GM23338 (cell line): Measurements from ENCODE around the gene CYP2W1. TPM values are rescaled to one million over a fixed set of nuclear protein-coding genes. Genes with fewer than 3 reads are reported as not detected.

Experiments used
- ATAC-seq: fragments of 200-7000 bp; cut with Tn5 transposase; 3 replicates; pipeline ENCODE4 v1.9.1; 2020
- DNase-seq: peaks from one replicate; pipeline ENCODE4 v3.0.0-alpha.2; 2015; ENCODE audit warnings: low spot score
- H2AFZ ChIP-seq: fragments of 200-600 bp; sonication (generic); 2 replicates; pipeline ENCODE4 v1.8.0; 2016; ENCODE audit warnings: antibody characterized with exemption, mild to moderate bottlenecking, moderate library complexity
- H3F3A ChIP-seq: fragments of 200-600 bp; sonication (generic); replicated peaks from 2 replicates; pipeline ENCODE4 v1.8.0; 2017; ENCODE audit warnings: antibody characterized with exemption, mixed run types, low read depth
- H3K27ac ChIP-seq: fragments of 200-600 bp; sonication (generic); 2 replicates; pipeline ENCODE4 v1.6.1; 2016; ENCODE audit warnings: low read depth
- H3K27me3 ChIP-seq: fragments of 200-600 bp; sonication (generic); 2 replicates; pipeline ENCODE4 v1.8.0; 2016; ENCODE audit warnings: mild to moderate bottlenecking, mixed run types, moderate library complexity; ENCODE audit not compliant: insufficient read depth
- H3K36me3 ChIP-seq: fragments of 200-600 bp; sonication (generic); 2 replicates; pipeline ENCODE4 v1.8.0; 2016; ENCODE audit warnings: mild to moderate bottlenecking; ENCODE audit not compliant: insufficient read depth
- H3K4me1 ChIP-seq: fragments of 200-600 bp; sonication (generic); 2 replicates; pipeline ENCODE4 v1.8.0; 2016; ENCODE audit warnings: mild to moderate bottlenecking, moderate library complexity; ENCODE audit not compliant: insufficient read depth
- H3K4me2 ChIP-seq: fragments of 200-600 bp; sonication (generic); 2 replicates; pipeline ENCODE4 v1.7.1; 2017; ENCODE audit warnings: mixed run types
- H3K4me3 ChIP-seq: fragments of 200-600 bp; sonication (generic); 2 replicates; pipeline ENCODE4 v1.6.1; 2016; ENCODE audit warnings: mixed run types
- H3K79me2 ChIP-seq: fragments of 200-600 bp; sonication (generic); replicated peaks from 2 replicates; pipeline ENCODE4 v1.8.0; 2017; ENCODE audit warnings: mild to moderate bottlenecking; ENCODE audit not compliant: insufficient read depth
- H3K9me2 ChIP-seq: fragments of 200-600 bp; sonication (generic); 2 replicates; pipeline ENCODE4 v1.8.0; 2017; ENCODE audit not compliant: insufficient read depth
- H4K20me1 ChIP-seq: fragments of 200-600 bp; sonication (generic); replicated peaks from 2 replicates; pipeline ENCODE4 v1.8.0; 2017; ENCODE audit warnings: mild to moderate bottlenecking; ENCODE audit not compliant: insufficient read depth
- H3K27ac Mint-ChIP-seq: 2 replicates; pipeline ENCODE4 v1.8.0; 2020; ENCODE audit warnings: inconsistent platforms, mild to moderate bottlenecking, moderate library complexity, mixed read lengths
- H3K27me3 Mint-ChIP-seq: 3 replicates; pipeline ENCODE4 v1.8.0; 2022; ENCODE audit warnings: low read depth, mild to moderate bottlenecking, moderate library complexity, mixed read lengths, inconsistent platforms; ENCODE audit not compliant: insufficient read depth, poor library complexity
- H3K36me3 Mint-ChIP-seq: 3 replicates; pipeline ENCODE4 v1.8.0; 2021; ENCODE audit warnings: low read depth, mild to moderate bottlenecking, inconsistent platforms, moderate library complexity, mixed read lengths
- H3K4me1 Mint-ChIP-seq: 3 replicates; pipeline ENCODE4 v1.8.0; 2020; ENCODE audit warnings: mild to moderate bottlenecking, inconsistent platforms, mixed read lengths
- H3K4me3 Mint-ChIP-seq: 3 replicates; pipeline ENCODE4 v1.8.0; 2021; ENCODE audit warnings: moderate library complexity, mild to moderate bottlenecking, inconsistent platforms, mixed read lengths
- H3K9me3 Mint-ChIP-seq: 3 replicates; pipeline ENCODE4 v1.8.0; 2020; ENCODE audit warnings: moderate library complexity, mild to moderate bottlenecking, inconsistent platforms, mixed read lengths
- CREB1 ChIP-seq: fragments of 250-450 bp; sonication (Bioruptor Pico); IDR thresholded peaks from 2 replicates; pipeline ENCODE4 v1.5.0; 2020; ENCODE audit warnings: low read depth, mild to moderate bottlenecking, moderate library complexity
- CTCF ChIP-seq, 2 experiments: fragments of 200-600 bp in 1 of 2; sonication (generic) in 1 of 2; conservative IDR thresholded peaks; 2 replicates each; pipeline versions ENCODE4 v1.5.1 to v1.6.1; 2016 to 2017; ENCODE audit warnings: antibody characterized with exemption in 2 of 2, low read depth in 2 of 2, mild to moderate bottlenecking in 2 of 2, moderate library complexity in 1 of 2
- ETS1 ChIP-seq: IDR thresholded peaks from 2 replicates; pipeline ENCODE4 v1.6.1; 2016; ENCODE audit warnings: antibody characterized with exemption
- JUNB ChIP-seq: IDR thresholded peaks from one replicate; pipeline ENCODE4 v1.6.1; 2016; ENCODE audit warnings: antibody characterized with exemption; ENCODE audit not compliant: unreplicated experiment
- REST ChIP-seq: IDR thresholded peaks from one replicate; pipeline ENCODE4 v1.6.1; 2018; ENCODE audit warnings: antibody characterized with exemption; ENCODE audit not compliant: unreplicated experiment
- ZNF114 ChIP-seq: fragments of 250-450 bp; sonication (Bioruptor Pico); IDR thresholded peaks from 2 replicates; pipeline ENCODE4 v1.5.0; 2020; ENCODE audit warnings: mild to moderate bottlenecking, moderate library complexity
- ZNF331 ChIP-seq: fragments of 250-450 bp; sonication (Bioruptor Pico); IDR thresholded peaks from 2 replicates; pipeline ENCODE4 v1.5.0; 2020; ENCODE audit warnings: low read depth, mild to moderate bottlenecking, moderate library complexity
- polyA plus RNA-seq: library from polyadenylated mRNA; unstranded; fragments of >200 nt; fragmentation: Nextera tagmentation; extraction: Ambion mirVana; gene quantifications from 2 replicates; pipeline ENCODE4 v1.2.1, GENCODE V29; 2016
- total RNA-seq: library from RNA; depleted of rRNA; stranded (reverse); fragments of >200 nt; shearing (Covaris generic); gene quantifications from 2 replicates; pipeline ENCODE4 v1.2.3, GENCODE V29; 2014

Gene CYP2W1
- total and polyA plus RNA-seq, 2 experiments from 2014 or later = not detected

GRCh38 chr7:1022801-1023465, 40.0 kb downstream of the CYP2W1 start (continued):
- TF ChIP-seq ETS1 (no peak), CTCF (conservative IDR thresholded peaks at IDR 0.05; ENCODE audit: low read depth in 2 of 2) (no peak)

- no peak overlapping the region for H3K4me3 Mint-ChIP-seq
- no peak for TF ChIP-seq ETS1
- no peak for TF ChIP-seq REST
- no peak for TF ChIP-seq ZNF331 (CRISPR knock-in tag)
- TF ChIP-seq ZNF114 = no peak
- TF ChIP-seq CREB1 (CRISPR knock-in tag) = no peak
- TF ChIP-seq CTCF (conservative IDR thresholded peaks at IDR 0.05; ENCODE audit: low read depth in 2 of 2) = no peak
- no peak for TF ChIP-seq JUNB
- H3K36me3 Mint-ChIP-seq = peaks cover 10% of the 10 kb centered on the region; the same call in 2 of the 3 replicates
- H3K79me2 ChIP-seq = peaks cover 4% of the 10 kb centered on the region; the same call in 1 of the 2 replicates
- no peak overlapping the region for H3K27ac ChIP-seq
- H3K27me3 Mint-ChIP-seq = peaks cover 16% of the 10 kb centered on the region
- no peak overlapping the region for H3K4me3 ChIP-seq
- ATAC-seq = no peak
- DNase-seq = no peak
- no peak overlapping the region for H3K27ac Mint-ChIP-seq
- no peak overlapping the region for H2AFZ ChIP-seq
- H3K9me3 Mint-ChIP-seq = no peaks in the 10 kb centered on the region; the same call in 2 of the 3 replicates
- no peaks in the 10 kb centered on the region; the same call in 1 of the 2 replicates for H3K4me1 ChIP-seq
- no peak overlapping the region for H3K4me2 ChIP-seq
- H3K36me3 ChIP-seq = no peaks in the 10 kb centered on the region
- peaks cover 5% of the 10 kb centered on the region; the same call in 1 of the 2 replicates for H3F3A ChIP-seq
- no peaks in the 10 kb centered on the region for H3K9me2 ChIP-seq
- H3K27me3 ChIP-seq = no peaks in the 10 kb centered on the region
- peaks cover 8% of the 10 kb centered on the region for H4K20me1 ChIP-seq
- peaks cover 5% of the 10 kb centered on the region; the same call in 2 of the 3 replicates for H3K4me1 Mint-ChIP-seq
Measured at GRCh38 chr7:1024331-1024841, 41.4 kb downstream of the CYP2W1 start.
